Mucosa of rectum (tissue), 2 donors: ENCODE data around the gene AIFM3.

Experiments used
- H3K27ac ChIP-seq, 2 donors: one replicate each; pipeline ENCODE4 v1.7.0; 2013; ENCODE audit warnings: inconsistent platforms in 2 of 2, low read depth in 2 of 2, low read length in 2 of 2
- H3K27me3 ChIP-seq, 2 donors: one replicate each; pipeline ENCODE4 v1.7.0; 2013; ENCODE audit warnings: low read length in 2 of 2; ENCODE audit not compliant: control insufficient read depth in 2 of 2, insufficient read depth in 2 of 2
- H3K36me3 ChIP-seq, 2 donors: one replicate each; pipeline ENCODE4 v1.7.0; 2013; ENCODE audit warnings: low read length in 2 of 2; ENCODE audit not compliant: control insufficient read depth in 2 of 2, insufficient read depth in 2 of 2
- H3K4me1 ChIP-seq, 2 donors: one replicate each; pipeline ENCODE4 v1.7.0; 2013; ENCODE audit warnings: low read length in 2 of 2, mild to moderate bottlenecking in 1 of 2; ENCODE audit not compliant: control insufficient read depth in 2 of 2, insufficient read depth in 2 of 2
- H3K4me3 ChIP-seq, 2 donors: one replicate each; pipeline ENCODE4 v1.7.0; 2013; ENCODE audit warnings: low read length in 2 of 2
- H3K9ac ChIP-seq, 2 donors: one replicate each; pipeline ENCODE4 v1.7.0; 2013; ENCODE audit warnings: low read length in 2 of 2, low read depth in 1 of 2, mild to moderate bottlenecking in 1 of 2
- H3K9me3 ChIP-seq, 2 donors: one replicate each; pipeline ENCODE4 v1.7.0; 2013; ENCODE audit warnings: low read length in 2 of 2; ENCODE audit not compliant: control insufficient read depth in 2 of 2
- donor health status: healthy.
- donor health status: Normal muscosa, but diverticular disease.

AIFM3 gene

GRCh38 chr22:20974336-20974955, 7.4 kb downstream of the AIFM3 start:
- Histone ChIP-seq H3K27ac (no peak overlapping the region), H3K4me3 (no peak overlapping the region), H3K9ac (no peak overlapping the region), H3K9me3 (no peaks in the 10 kb centered on the region), H3K27me3 (no peaks in the 10 kb centered on the region), H3K36me3 (peaks cover 9 to 12% of the 10 kb centered on the region in 2 donors), H3K4me1 (peaks cover under 1 to 1% of the 10 kb centered on the region in 2 donors)

- no peak overlapping the region for H3K9ac ChIP-seq
- peaks cover 7 to 13% of the 10 kb centered on the region in 2 donors for H3K4me1 ChIP-seq
- no peaks in the 10 kb centered on the region for H3K27me3 ChIP-seq
- no peaks in the 10 kb centered on the region for H3K9me3 ChIP-seq
- H3K27ac ChIP-seq = no peak overlapping the region
- peaks cover 7 to 9% of the 10 kb centered on the region in 2 donors for H3K36me3 ChIP-seq
- H3K4me3 ChIP-seq = no peak overlapping the region
Measured at GRCh38 chr22:20975541-20976290, 8.7 kb downstream of the AIFM3 start.

GRCh38 chr22:20976291-20976877, 9.3 kb downstream of the AIFM3 start:
- Histone ChIP-seq H3K4me3 (no peak overlapping the region), H3K27me3 (no peaks in the 10 kb centered on the region), H3K27ac (no peak overlapping the region), H3K9ac (no peak overlapping the region), H3K4me1 (peaks cover 13 to 19% of the 10 kb centered on the region in 2 donors), H3K9me3 (no peaks in the 10 kb centered on the region), H3K36me3 (peaks cover 7 to 9% of the 10 kb centered on the region in 2 donors)

GRCh38 chr22:20977019-20977418, 10.0 kb downstream of the AIFM3 start:
- Histone ChIP-seq H3K9me3 (no peaks in the 10 kb centered on the region), H3K4me3 (no peak overlapping the region), H3K4me1 (peaks cover 15 to 22% of the 10 kb centered on the region in 2 donors), H3K27ac (no peak overlapping the region), H3K9ac (no peak overlapping the region), H3K36me3 (peaks cover 7 to 9% of the 10 kb centered on the region in 2 donors), H3K27me3 (no peaks in the 10 kb centered on the region)

GRCh38 chr22:20977516-20978170, 10.6 kb downstream of the AIFM3 start:
- no peaks in the 10 kb centered on the region for H3K9me3 ChIP-seq
- H3K27me3 ChIP-seq = no peaks in the 10 kb centered on the region
- peaks cover 7 to 9% of the 10 kb centered on the region in 2 donors for H3K36me3 ChIP-seq
- peaks cover 16 to 24% of the 10 kb centered on the region in 2 donors for H3K4me1 ChIP-seq
- no peak overlapping the region for H3K27ac ChIP-seq
- H3K9ac ChIP-seq = no peak overlapping the region
- no peak overlapping the region for H3K4me3 ChIP-seq

GRCh38 chr22:20978419-20978818, 11.4 kb downstream of the AIFM3 start:
- no peak overlapping the region for H3K9ac ChIP-seq
- no peak overlapping the region for H3K4me3 ChIP-seq
- H3K27ac ChIP-seq = no peak overlapping the region
- H3K4me1 ChIP-seq = peaks cover 23 to 31% of the 10 kb centered on the region in 2 donors
- H3K27me3 ChIP-seq = no peaks in the 10 kb centered on the region
- H3K9me3 ChIP-seq = no peaks in the 10 kb centered on the region
- H3K36me3 ChIP-seq = peaks cover 7 to 9% of the 10 kb centered on the region in 2 donors

- Histone ChIP-seq H3K4me3 (peak overlapping the region in 1 of 2 donors; percentile 46), H3K27me3 (no peaks in the 10 kb centered on the region), H3K9ac (peak overlapping the region; percentile 30 to 43), H3K27ac (peak overlapping the region in 1 of 2 donors; percentile 52), H3K4me1 (peaks cover 25 to 34% of the 10 kb centered on the region in 2 donors), H3K36me3 (peaks cover 7 to 9% of the 10 kb centered on the region in 2 donors), H3K9me3 (no peaks in the 10 kb centered on the region)
Measured at GRCh38 chr22:20979243-20979809, 12.3 kb downstream of the AIFM3 start.

GRCh38 chr22:20979940-20980453, 12.9 kb downstream of the AIFM3 start:
- no peaks in the 10 kb centered on the region for H3K27me3 ChIP-seq
- H3K27ac ChIP-seq = peak overlapping the region in 1 of 2 donors; percentile 52
- peak overlapping the region; percentile 30 to 43 for H3K9ac ChIP-seq
- no peaks in the 10 kb centered on the region for H3K9me3 ChIP-seq
- peak overlapping the region in 1 of 2 donors; percentile 46 for H3K4me3 ChIP-seq
- H3K36me3 ChIP-seq = peaks cover 7 to 9% of the 10 kb centered on the region in 2 donors
- H3K4me1 ChIP-seq = peaks cover 25 to 34% of the 10 kb centered on the region in 2 donors

- no peaks in the 10 kb centered on the region for H3K27me3 ChIP-seq
- peaks cover 25 to 34% of the 10 kb centered on the region in 2 donors for H3K4me1 ChIP-seq
- no peak overlapping the region for H3K4me3 ChIP-seq
- no peak overlapping the region for H3K27ac ChIP-seq
- peaks cover 4 to 9% of the 10 kb centered on the region in 2 donors for H3K36me3 ChIP-seq
- H3K9ac ChIP-seq = no peak overlapping the region
- no peaks in the 10 kb centered on the region for H3K9me3 ChIP-seq
Measured at GRCh38 chr22:20980523-20980922, 13.5 kb downstream of the AIFM3 start.
